PC-3 (cell line): ENCODE measurements around the gene ARMC5. TPM values are rescaled to one million over a fixed set of nuclear protein-coding genes. Genes with fewer than 3 reads are reported as not detected.

ENCODE experiments used
- ATAC-seq: fragments of 200-7000 bp; cut with Tn5 transposase; 2 replicates; pipeline ENCODE4 v1.9.1; 2020; ENCODE audit warnings: mild to moderate bottlenecking, moderate library complexity
- BruUV-seq: library from RNA; stranded (reverse); fragments of 400-500 nt; replicated peaks from 2 replicates; lab custom pipeline; 2021; lab: Mats Ljungman, UMichigan
- CTCF ChIA-PET: fragments of 300-600 bp; sonication (Branson Sonifier 250); formaldehyde crosslinking; loops from one replicate; lab custom pipeline; 2022; ENCODE audit warnings: antibody characterized with exemption; lab: Charles Lee
- POLR2A ChIA-PET: fragments of 300-600 bp; sonication (Branson Sonifier 250); formaldehyde crosslinking; loops from one replicate; lab custom pipeline; 2022; ENCODE audit warnings: antibody characterized with exemption; ENCODE audit not compliant: unreplicated experiment; lab: Charles Lee
- DNase-seq: peaks from one replicate; pipeline ENCODE4 v3.0.0-alpha.2; 2015
- H2AFZ ChIP-seq: fragments of 300-600 bp; sonication (generic); 2 replicates; pipeline ENCODE4 v1.6.0; 2016; ENCODE audit warnings: antibody characterized with exemption, low read length
- H3F3A ChIP-seq: fragments of 300-600 bp; sonication (generic); one replicate; pipeline ENCODE4 v1.6.0; 2017; ENCODE audit warnings: antibody characterized with exemption, low read length, control low read depth, mild to moderate bottlenecking; ENCODE audit not compliant: unreplicated experiment
- H3K27ac ChIP-seq: fragments of 300-600 bp; sonication (generic); 2 replicates; pipeline ENCODE4 v1.5.1; 2016; ENCODE audit warnings: mild to moderate bottlenecking, low read length
- H3K27me3 ChIP-seq: fragments of 300-600 bp; sonication (generic); 2 replicates; pipeline ENCODE4 v1.6.1; 2016; ENCODE audit warnings: low read length, mixed read lengths
- H3K36me3 ChIP-seq: fragments of 300-600 bp; sonication (generic); 2 replicates; pipeline ENCODE4 v1.6.1; 2016; ENCODE audit warnings: low read depth, mixed run types, low read length, mixed read lengths
- H3K4me1 ChIP-seq: fragments of 300-600 bp; sonication (generic); 2 replicates; pipeline ENCODE4 v1.5.1; 2016; ENCODE audit warnings: low read length; ENCODE audit not compliant: insufficient read depth
- H3K4me2 ChIP-seq: fragments of 300-600 bp; sonication (generic); 2 replicates; pipeline ENCODE4 v1.6.0; 2016; ENCODE audit warnings: low read length
- H3K4me3 ChIP-seq: fragments of 300-600 bp; sonication (generic); 2 replicates; pipeline ENCODE4 v1.5.1; 2016; ENCODE audit warnings: mild to moderate bottlenecking, low read length, mixed read lengths
- H3K79me2 ChIP-seq: fragments of 300-600 bp; sonication (generic); 2 replicates; pipeline ENCODE4 v1.6.1; 2017; ENCODE audit warnings: low read length, mixed read lengths
- H3K9ac ChIP-seq: fragments of 300-600 bp; sonication (generic); 2 replicates; pipeline ENCODE4 v1.6.0; 2016; ENCODE audit warnings: mild to moderate bottlenecking, low read length
- H3K9me2 ChIP-seq: fragments of 300-600 bp; sonication (generic); replicated peaks from 2 replicates; pipeline ENCODE4 v1.6.1; 2016; ENCODE audit warnings: mixed run types, low read length, mixed read lengths
- H3K9me3 ChIP-seq: fragments of 300-600 bp; sonication (generic); 2 replicates; pipeline ENCODE4 v1.6.1; 2016; ENCODE audit warnings: low read length, mixed read lengths
- H4K20me1 ChIP-seq: fragments of 300-600 bp; sonication (generic); 2 replicates; pipeline ENCODE4 v1.6.1; 2016; ENCODE audit warnings: low read length, mixed read lengths
- EZH2 ChIP-seq: fragments of 300-600 bp; sonication (generic); IDR thresholded peaks from one replicate; pipeline ENCODE4 v1.6.1; 2017; ENCODE audit warnings: antibody characterized with exemption, mild to moderate bottlenecking, low read length; ENCODE audit not compliant: unreplicated experiment
- EZH2phosphoT487 ChIP-seq: fragments of 300-600 bp; sonication (generic); IDR thresholded peaks from 2 replicates; pipeline ENCODE4 v1.6.1; 2018; ENCODE audit warnings: mild to moderate bottlenecking, antibody characterized with exemption, low read length, borderline replicate concordance
- intact Hi-C: fragments of 100-400 bp; cut with micrococcal nuclease; formaldehyde crosslinking; loops from 2 replicates; pipeline ENCODE4 v1.9.0; 2023
- total RNA-seq: library from RNA; depleted of rRNA; stranded (reverse); fragments of >200 nt; gene quantifications from 2 replicates; pipeline ENCODE4 v1.2.3, GENCODE V29; 2014
- TF ChIP-seq, protein P1 (sequence below): fragments of 300-600 bp; sonication (generic); conservative IDR thresholded peaks from 2 replicates; pipeline ENCODE4 v1.5.1; 2017; ENCODE audit warnings: antibody characterized with exemption, low read depth, mild to moderate bottlenecking, low read length

ARMC5 gene
- total RNA-seq, 1 experiment from 2014 or later, result 5.8 TPM

DNA sequence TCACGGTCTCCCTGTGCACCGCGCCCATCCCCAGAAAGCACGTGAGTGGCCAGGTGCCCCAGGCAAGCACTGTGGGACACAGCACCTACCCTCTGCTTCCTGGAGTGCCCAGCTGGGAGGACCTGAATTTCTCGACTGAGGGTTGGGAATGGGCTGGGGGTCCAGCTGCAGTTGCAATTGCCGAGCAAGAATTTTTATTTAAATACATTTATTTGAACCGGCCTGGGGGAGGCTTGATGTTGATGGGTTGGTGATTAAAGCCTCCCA is 29.9 kb downstream of the ARMC5 start:
- CTCF ChIA-PET, result no interaction called here
- DNase-seq (no peak), ATAC-seq (no peak)
- no peaks in the 10 kb centered on the region for H3K79me2 ChIP-seq
- H3K4me3 ChIP-seq, result no peak overlapping the region
- H3K9me2 ChIP-seq, result no peaks in the 10 kb centered on the region
- no peak overlapping the region for H3K4me2 ChIP-seq
- no peaks in the 10 kb centered on the region; the same call in 1 of the 2 replicates for H3K4me1 ChIP-seq
- no peaks in the 10 kb centered on the region for H4K20me1 ChIP-seq
- no peaks in the 10 kb centered on the region for H3K9me3 ChIP-seq
- H3K36me3 ChIP-seq, result no peaks in the 10 kb centered on the region
- H3K9ac ChIP-seq, result no peak overlapping the region
- intact Hi-C loops, result no loop called here
- POLR2A ChIA-PET, result no interaction called here
- no peaks in the 10 kb centered on the region for H3K27me3 ChIP-seq
- no TSS peak for BruUV-seq
- no peak overlapping the region for H2AFZ ChIP-seq
- no peak overlapping the region for H3K27ac ChIP-seq
- TF ChIP-seq EZH2, result no peak
- TF ChIP-seq, protein P1, sequence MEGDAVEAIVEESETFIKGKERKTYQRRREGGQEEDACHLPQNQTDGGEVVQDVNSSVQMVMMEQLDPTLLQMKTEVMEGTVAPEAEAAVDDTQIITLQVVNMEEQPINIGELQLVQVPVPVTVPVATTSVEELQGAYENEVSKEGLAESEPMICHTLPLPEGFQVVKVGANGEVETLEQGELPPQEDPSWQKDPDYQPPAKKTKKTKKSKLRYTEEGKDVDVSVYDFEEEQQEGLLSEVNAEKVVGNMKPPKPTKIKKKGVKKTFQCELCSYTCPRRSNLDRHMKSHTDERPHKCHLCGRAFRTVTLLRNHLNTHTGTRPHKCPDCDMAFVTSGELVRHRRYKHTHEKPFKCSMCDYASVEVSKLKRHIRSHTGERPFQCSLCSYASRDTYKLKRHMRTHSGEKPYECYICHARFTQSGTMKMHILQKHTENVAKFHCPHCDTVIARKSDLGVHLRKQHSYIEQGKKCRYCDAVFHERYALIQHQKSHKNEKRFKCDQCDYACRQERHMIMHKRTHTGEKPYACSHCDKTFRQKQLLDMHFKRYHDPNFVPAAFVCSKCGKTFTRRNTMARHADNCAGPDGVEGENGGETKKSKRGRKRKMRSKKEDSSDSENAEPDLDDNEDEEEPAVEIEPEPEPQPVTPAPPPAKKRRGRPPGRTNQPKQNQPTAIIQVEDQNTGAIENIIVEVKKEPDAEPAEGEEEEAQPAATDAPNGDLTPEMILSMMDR, result no peak
- TF ChIP-seq EZH2phosphoT487, result no peak
- no peaks in the 10 kb centered on the region for H3F3A ChIP-seq

DNA sequence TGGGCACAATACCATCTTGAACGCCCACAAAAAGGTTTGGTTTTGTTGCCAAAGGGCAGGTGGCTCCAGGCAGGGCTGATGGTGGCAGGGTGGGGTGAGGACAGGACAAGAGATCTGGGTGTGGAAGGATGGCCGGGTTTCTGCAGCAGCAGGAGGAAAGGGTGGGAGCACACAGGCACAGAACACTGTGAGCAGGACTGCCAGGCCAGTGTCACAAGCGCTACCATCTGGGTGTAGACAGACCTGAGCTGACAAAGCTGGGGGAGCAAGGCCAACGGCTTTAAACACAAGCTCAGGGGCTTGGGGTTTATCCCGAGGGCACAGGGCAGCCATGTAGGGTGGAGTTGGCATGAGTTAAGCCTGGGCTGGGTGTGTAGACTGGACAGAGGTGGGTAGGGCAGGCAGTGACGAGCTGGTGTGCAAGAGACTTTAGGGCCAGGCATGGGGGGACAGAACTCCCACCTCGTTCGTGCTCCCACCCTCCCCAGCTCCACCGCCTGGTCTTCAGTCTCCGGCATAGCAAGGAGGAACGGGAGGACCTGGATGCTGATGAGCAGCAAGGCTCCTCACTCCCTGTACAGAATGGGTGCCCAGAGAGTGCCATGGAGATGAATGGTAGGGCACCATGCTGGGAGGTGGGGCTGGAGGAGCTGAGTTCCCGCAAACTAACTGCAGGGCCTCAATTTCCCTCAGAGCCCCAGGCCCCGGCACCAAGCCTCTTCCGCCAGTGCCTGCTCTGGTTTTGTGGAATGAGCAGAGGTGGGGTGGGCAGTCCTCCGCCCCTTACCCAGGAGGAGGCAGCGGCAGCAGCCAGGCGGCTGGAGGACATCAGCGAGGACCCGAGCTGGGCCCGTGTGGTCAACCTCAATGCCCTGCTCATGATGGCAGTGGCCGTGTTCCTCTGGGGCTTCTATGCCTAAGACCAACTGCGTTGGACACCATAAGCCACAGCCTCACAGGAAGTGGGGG is 30.6 kb downstream of the ARMC5 start:
- ChIA-PET CTCF (no interaction called here), POLR2A (no interaction called here)
- no peaks in the 10 kb centered on the region; the same call in 1 of the 2 replicates for H3K4me1 ChIP-seq
- DNase-seq (no peak), ATAC-seq (no peak)
- H3K4me3 ChIP-seq, result no peak overlapping the region
- intact Hi-C loops, result no loop called here
- no peaks in the 10 kb centered on the region for H3K36me3 ChIP-seq
- H4K20me1 ChIP-seq, result no peaks in the 10 kb centered on the region
- H3K9me2 ChIP-seq, result no peaks in the 10 kb centered on the region
- no peak overlapping the region for H3K9ac ChIP-seq
- no peaks in the 10 kb centered on the region for H3K27me3 ChIP-seq
- H3K4me2 ChIP-seq, result no peak overlapping the region
- TF ChIP-seq, protein P1, result no peak
- no peak for TF ChIP-seq EZH2
- no peak for TF ChIP-seq EZH2phosphoT487
- TSS peak; percentile 22 for BruUV-seq
- no peak overlapping the region for H2AFZ ChIP-seq
- no peaks in the 10 kb centered on the region for H3K9me3 ChIP-seq
- H3K79me2 ChIP-seq, result no peaks in the 10 kb centered on the region
- no peak overlapping the region for H3K27ac ChIP-seq
- no peaks in the 10 kb centered on the region for H3F3A ChIP-seq
